Stimulated activated naive CD8-positive, alpha-beta T cell treated with anti-CD3 and anti-CD28 coated beads, Interleukin-15, Interleukin-2, amounts not matched to agents 100 ng/mL and 50 ng/mL, for 24 hours (primary cell): ENCODE data around the gene RYR2.
"Not testable (repeated sequence)": the region's sequence is repeated elsewhere in the genome, so short reads cannot be mapped to it uniquely, and the experiment has no call there.

Experiments used
- H3K27ac Mint-ChIP-seq: one replicate; pipeline ENCODE4 v1.8.0; 2021; ENCODE audit warnings: mild to moderate bottlenecking, mixed read lengths
- H3K27me3 Mint-ChIP-seq: one replicate; pipeline ENCODE4 v1.8.0; 2021; ENCODE audit warnings: mixed read lengths
- H3K36me3 Mint-ChIP-seq: one replicate; pipeline ENCODE4 v1.8.0; 2021; ENCODE audit warnings: low read depth, mixed read lengths
- H3K4me1 Mint-ChIP-seq: one replicate; pipeline ENCODE4 v1.8.0; 2021; ENCODE audit warnings: low read depth, mixed read lengths
- H3K4me3 Mint-ChIP-seq: one replicate; pipeline ENCODE4 v1.8.0; 2021; ENCODE audit warnings: mild to moderate bottlenecking, mixed read lengths
- H3K9me3 Mint-ChIP-seq: one replicate; pipeline ENCODE4 v1.8.0; 2021; ENCODE audit warnings: mixed read lengths

Gene RYR2

DNA sequence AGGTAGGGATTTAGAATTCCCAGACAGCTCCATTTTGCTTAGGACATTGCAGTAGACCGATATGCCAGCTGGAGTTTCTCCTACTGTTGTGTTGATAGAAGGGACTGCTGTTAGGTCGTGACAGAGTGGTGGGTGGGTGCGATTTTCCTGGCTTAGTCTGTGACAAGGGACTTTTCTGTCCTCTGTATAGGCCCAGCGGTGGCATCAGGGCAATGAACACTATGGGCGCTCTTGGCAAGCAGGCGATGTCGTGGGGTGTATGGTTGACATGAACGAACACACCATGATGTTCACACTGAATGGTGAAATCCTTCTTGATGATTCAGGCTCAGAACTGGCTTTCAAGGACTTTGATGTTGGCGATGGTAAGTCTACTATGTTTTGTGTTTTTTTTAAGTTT is 527.0 kb downstream of the RYR2 start:
- no peak overlapping the region for H3K4me3 Mint-ChIP-seq
- no peaks in the 10 kb centered on the region for H3K36me3 Mint-ChIP-seq
- H3K27me3 Mint-ChIP-seq, result no peaks in the 10 kb centered on the region
- no peaks in the 10 kb centered on the region for H3K4me1 Mint-ChIP-seq
- no peak overlapping the region for H3K27ac Mint-ChIP-seq
- no peaks in the 10 kb centered on the region for H3K9me3 Mint-ChIP-seq

DNA sequence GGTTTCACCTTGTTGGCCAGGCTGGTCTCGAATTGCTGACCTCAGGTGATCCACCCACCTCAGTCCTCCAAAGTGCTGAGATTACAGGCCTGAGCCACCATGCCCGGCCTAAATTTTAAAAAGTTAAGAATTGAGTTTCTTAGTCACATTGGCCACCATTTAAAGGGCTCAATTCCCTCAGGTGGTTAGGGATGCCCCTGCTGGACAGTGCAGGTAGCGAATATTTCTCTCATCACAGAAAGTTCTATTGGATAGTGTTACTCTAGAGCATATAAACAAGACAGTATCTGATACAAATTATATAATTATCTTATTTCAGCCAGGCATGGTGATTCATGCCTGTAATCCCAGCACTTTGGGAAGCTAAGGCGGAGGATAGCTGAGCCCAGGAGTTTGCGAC is 528.5 kb downstream of the RYR2 start:
- H3K9me3 Mint-ChIP-seq, result peaks cover 4% of the 10 kb centered on the region
- H3K27me3 Mint-ChIP-seq, result no peaks in the 10 kb centered on the region
- H3K4me3 Mint-ChIP-seq, result no peak overlapping the region
- H3K4me1 Mint-ChIP-seq, result no peaks in the 10 kb centered on the region
- H3K27ac Mint-ChIP-seq, result no peak overlapping the region
- H3K36me3 Mint-ChIP-seq, result no peaks in the 10 kb centered on the region

DNA sequence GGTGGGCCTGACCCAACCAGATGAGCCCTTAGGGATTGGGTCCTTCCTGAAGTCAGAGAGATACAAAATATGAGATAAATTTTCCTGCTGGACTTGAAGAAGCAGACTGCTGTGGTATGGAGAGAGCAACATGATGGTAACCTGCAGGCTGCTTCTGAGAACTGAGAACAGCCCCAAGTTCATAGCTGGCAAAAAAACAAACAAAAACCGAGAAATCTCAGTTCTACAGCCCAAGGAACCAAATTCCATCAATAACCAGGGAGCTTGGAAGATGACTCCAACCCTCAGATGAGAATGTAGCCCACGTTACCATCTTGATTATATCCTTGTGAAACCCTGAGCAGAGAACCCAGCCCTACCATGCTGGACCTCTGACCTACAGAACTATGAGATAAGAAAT is 532.6 kb downstream of the RYR2 start:
- no peak overlapping the region for H3K27ac Mint-ChIP-seq
- H3K9me3 Mint-ChIP-seq, result peaks cover 5% of the 10 kb centered on the region
- H3K27me3 Mint-ChIP-seq, result no peaks in the 10 kb centered on the region
- H3K4me1 Mint-ChIP-seq, result no peaks in the 10 kb centered on the region
- H3K4me3 Mint-ChIP-seq, result no peak overlapping the region
- no peaks in the 10 kb centered on the region for H3K36me3 Mint-ChIP-seq

DNA sequence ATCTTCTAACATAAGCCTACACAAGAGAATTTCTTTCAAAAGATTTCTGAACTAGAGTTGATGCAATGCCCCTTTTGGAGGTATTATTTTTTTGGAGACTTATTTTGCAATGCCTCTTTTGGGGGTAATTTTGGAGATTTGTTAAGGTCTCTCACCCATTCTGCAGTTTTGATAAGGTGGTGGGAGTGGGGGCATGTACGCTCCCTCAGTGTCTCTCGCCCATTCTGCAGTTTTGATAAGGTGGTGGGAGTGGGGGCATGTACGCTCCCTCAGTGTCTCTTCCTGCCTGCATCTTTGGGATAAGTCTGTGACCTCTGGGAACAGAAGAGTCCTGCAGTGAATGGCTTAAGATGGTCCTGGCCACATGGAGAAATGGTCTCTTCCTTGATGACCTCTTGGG is 536.6 kb downstream of the RYR2 start:
- no peak overlapping the region for H3K4me3 Mint-ChIP-seq
- peaks cover 8% of the 10 kb centered on the region for H3K9me3 Mint-ChIP-seq
- H3K4me1 Mint-ChIP-seq, result no peaks in the 10 kb centered on the region
- H3K27ac Mint-ChIP-seq, result no peak overlapping the region
- H3K36me3 Mint-ChIP-seq, result no peaks in the 10 kb centered on the region
- H3K27me3 Mint-ChIP-seq, result no peaks in the 10 kb centered on the region

DNA sequence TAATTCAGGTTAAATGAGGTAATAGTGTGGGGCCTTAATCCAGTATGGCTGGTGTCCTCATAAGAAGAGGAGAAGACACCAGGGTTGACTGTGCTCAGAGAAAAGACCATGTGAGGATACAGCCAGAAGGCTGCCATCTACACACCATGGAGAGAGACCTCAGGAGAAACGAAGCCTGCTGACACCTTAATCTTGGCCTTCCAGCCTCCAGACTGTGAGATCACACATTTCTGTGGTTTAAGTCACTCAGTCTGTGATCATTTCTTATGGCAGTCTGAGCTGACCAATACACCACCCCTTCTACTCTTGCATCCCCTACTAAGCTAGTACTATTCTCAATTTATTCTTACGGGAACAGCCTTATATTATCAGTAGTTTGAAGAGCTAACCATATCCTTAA is 538.7 kb downstream of the RYR2 start:
- H3K9me3 Mint-ChIP-seq, result peaks cover 3% of the 10 kb centered on the region
- no peaks in the 10 kb centered on the region for H3K27me3 Mint-ChIP-seq
- H3K4me3 Mint-ChIP-seq, result no peak overlapping the region
- H3K4me1 Mint-ChIP-seq, result no peaks in the 10 kb centered on the region
- H3K27ac Mint-ChIP-seq, result no peak overlapping the region
- H3K36me3 Mint-ChIP-seq, result no peaks in the 10 kb centered on the region

DNA sequence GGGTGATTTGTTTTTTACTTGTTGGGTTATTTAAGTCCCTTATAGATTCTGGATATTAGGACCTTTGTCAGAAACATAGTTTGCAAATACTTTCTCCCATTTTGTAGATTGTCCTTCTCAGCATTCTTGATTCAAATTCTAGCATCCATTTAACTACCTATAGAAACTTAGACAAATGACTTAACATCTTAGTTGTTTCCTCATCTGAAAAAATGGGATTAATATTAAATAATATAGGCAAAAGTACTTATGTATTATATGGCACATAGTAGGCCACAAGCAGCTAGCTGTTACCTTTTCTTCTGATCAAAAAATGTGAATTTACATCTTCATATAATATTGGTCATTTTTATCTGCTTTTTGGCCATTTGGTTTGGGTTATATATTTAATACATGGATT is 541.3 kb downstream of the RYR2 start:
- Mint-ChIP-seq H3K4me1 (no peaks in the 10 kb centered on the region), H3K36me3 (no peaks in the 10 kb centered on the region), H3K27me3 (no peaks in the 10 kb centered on the region), H3K4me3 (no peak overlapping the region), H3K27ac (no peak overlapping the region), H3K9me3 (peaks cover 3% of the 10 kb centered on the region)

DNA sequence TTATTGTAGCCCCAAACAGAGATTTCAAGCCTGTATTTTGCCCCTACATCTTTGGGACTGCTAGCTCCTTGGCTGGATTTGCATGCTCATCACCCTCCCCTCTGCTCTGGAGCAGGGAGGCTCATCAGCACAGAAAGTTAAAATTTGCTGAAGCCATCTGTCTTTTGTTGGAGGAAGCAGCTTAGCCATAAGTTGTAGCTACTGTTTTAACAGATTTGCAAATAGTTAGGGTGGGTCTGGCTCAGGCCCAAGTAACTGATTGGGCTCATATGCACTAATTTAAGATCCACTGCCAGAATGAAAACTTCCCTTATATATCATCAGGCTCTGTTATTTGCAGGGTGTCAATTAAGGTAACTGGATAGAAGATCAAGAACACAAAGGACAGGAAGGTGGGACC is 541.8 kb downstream of the RYR2 start:
- H3K9me3 Mint-ChIP-seq, result peaks cover 3% of the 10 kb centered on the region
- no peaks in the 10 kb centered on the region for H3K27me3 Mint-ChIP-seq
- H3K4me3 Mint-ChIP-seq, result no peak overlapping the region
- no peaks in the 10 kb centered on the region for H3K36me3 Mint-ChIP-seq
- no peaks in the 10 kb centered on the region for H3K4me1 Mint-ChIP-seq
- no peak overlapping the region for H3K27ac Mint-ChIP-seq

DNA sequence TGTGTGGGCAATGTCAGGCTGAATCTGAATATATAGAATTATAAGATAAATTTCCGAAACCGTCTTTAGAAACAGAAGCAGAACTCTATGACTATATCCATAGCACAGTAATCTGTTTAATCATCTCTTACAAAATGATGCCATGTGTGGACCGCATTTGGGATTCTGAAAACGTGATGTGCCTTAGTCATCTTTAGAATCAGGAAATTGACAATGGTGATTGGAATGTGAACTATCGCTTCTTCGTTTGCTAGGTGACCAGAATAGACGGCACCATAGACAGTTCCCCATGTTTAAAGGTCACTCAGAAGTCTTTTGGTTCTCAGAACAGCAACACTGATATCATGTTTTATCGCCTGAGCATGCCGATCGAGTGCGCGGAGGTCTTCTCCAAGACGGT is 548.4 kb downstream of the RYR2 start:
- no peak overlapping the region for H3K4me3 Mint-ChIP-seq
- H3K27me3 Mint-ChIP-seq, result no peaks in the 10 kb centered on the region
- no peaks in the 10 kb centered on the region for H3K36me3 Mint-ChIP-seq
- H3K9me3 Mint-ChIP-seq, result peaks cover 3% of the 10 kb centered on the region
- H3K4me1 Mint-ChIP-seq, result no peaks in the 10 kb centered on the region
- no peak overlapping the region for H3K27ac Mint-ChIP-seq

DNA sequence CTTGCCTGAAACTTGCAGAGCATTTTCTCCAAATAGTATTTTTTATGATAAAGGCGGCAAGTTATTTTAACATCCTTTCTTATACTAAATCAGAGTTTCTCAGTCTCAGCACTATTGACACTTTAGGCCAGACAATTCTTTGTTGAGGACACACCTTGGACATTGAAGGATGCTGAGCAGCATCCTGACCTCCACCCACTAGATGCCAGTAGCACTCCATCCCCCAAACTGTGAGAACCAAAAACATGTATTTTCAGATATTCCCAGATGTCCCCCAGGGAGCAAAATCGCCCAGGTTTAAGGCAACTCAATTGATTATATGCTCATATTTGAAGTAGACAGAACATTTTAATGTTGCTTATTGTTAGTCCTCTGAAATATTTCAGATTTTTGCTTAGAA is 549.4 kb downstream of the RYR2 start:
- no peak overlapping the region for H3K4me3 Mint-ChIP-seq
- peaks cover 11% of the 10 kb centered on the region for H3K9me3 Mint-ChIP-seq
- no peak overlapping the region for H3K27ac Mint-ChIP-seq
- H3K27me3 Mint-ChIP-seq, result no peaks in the 10 kb centered on the region
- no peaks in the 10 kb centered on the region for H3K4me1 Mint-ChIP-seq
- no peaks in the 10 kb centered on the region for H3K36me3 Mint-ChIP-seq

DNA sequence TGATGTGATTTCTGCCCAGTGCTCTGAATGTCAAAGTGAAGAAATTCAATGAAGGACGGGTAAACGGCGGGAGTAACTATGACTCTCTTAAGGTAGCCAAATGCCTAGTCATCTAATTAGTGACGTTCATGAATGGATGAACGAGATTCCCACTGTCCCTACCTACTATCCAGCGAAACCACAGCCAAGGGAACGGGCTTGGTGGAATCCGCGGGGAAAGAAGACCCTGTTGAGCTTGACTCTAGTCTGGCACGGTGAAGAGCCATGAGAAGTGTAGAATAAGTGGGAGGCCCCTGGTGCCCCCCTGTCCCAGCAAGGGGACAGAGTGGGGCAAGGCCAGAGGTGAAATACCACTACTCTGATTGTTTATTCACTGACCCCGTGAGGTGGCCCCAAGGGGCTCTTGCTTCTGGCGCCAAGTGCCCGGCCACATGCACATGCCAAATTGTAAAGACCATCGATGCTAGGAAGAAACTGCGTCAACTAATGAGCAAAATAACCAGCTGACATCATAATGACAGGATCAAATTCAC is 561.1 kb downstream of the RYR2 start:
- not testable (repeated sequence) for H3K4me1 Mint-ChIP-seq, H3K4me3 Mint-ChIP-seq, H3K27me3 Mint-ChIP-seq, H3K36me3 Mint-ChIP-seq, H3K27ac Mint-ChIP-seq
- H3K9me3 Mint-ChIP-seq, result peaks cover 17% of the 10 kb centered on the region

DNA sequence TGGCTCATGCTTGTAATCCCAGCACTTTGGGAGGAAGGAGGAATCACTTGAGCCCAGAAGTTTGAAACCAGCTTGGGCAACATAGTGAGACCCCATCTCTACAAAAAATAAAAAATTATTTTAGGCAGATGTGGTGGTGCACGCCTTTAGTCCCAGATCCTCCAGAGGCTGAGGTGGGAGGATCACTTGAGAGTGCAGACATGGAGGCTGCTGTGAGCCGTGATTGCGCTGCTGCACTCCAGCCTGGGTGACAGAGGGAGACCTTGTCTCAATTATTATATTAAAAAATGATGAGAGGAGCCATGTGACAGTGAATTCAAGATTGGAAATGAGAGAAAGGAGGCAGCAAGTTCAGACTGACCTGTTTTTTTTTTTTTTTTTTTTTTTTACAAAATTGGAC is 566.4 kb downstream of the RYR2 start:
- Mint-ChIP-seq H3K27ac (no peak overlapping the region), H3K4me1 (no peaks in the 10 kb centered on the region), H3K4me3 (no peak overlapping the region), H3K9me3 (peaks cover under 1% of the 10 kb centered on the region), H3K27me3 (no peaks in the 10 kb centered on the region), H3K36me3 (no peaks in the 10 kb centered on the region)

DNA sequence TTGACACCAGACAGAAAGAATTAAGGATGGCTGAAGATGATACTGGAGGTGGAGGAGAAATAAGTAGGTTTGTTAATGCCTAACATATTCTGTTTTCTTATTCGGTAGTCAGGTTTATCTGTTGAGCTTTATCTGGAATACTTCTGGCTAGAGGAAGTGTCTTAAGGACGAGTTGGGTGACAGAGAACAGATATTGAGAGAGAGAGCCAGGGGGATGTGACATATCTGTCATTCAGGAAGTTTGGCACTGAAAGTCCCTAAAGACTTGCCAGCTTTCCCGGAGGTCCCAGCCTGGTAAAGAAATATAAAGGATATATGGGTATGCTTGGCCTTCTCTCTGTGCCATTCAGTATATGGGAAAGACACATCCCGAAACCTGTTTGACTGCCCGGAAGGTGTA is 568.2 kb downstream of the RYR2 start:
- Mint-ChIP-seq H3K4me1 (no peaks in the 10 kb centered on the region), H3K27ac (no peak overlapping the region), H3K9me3 (no peaks in the 10 kb centered on the region), H3K36me3 (no peaks in the 10 kb centered on the region), H3K27me3 (no peaks in the 10 kb centered on the region), H3K4me3 (no peak overlapping the region)

DNA sequence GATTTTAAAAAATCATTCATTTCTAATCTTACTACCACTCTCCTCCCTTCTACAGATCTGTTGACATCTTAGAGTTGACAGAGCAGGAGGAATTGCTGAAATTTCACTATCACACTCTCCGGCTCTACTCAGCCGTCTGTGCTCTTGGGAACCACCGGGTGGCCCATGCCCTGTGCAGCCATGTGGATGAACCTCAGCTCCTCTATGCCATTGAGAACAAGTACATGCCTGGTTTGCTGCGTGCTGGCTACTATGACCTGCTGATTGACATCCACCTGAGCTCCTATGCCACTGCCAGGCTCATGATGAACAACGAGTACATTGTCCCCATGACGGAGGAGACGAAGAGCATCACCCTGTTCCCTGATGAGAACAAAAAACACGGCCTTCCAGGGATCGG is 572.0 kb downstream of the RYR2 start:
- no peak overlapping the region for H3K4me3 Mint-ChIP-seq
- H3K27me3 Mint-ChIP-seq, result no peaks in the 10 kb centered on the region
- peaks cover 7% of the 10 kb centered on the region for H3K9me3 Mint-ChIP-seq
- no peak overlapping the region for H3K27ac Mint-ChIP-seq
- H3K36me3 Mint-ChIP-seq, result no peaks in the 10 kb centered on the region
- H3K4me1 Mint-ChIP-seq, result no peaks in the 10 kb centered on the region

DNA sequence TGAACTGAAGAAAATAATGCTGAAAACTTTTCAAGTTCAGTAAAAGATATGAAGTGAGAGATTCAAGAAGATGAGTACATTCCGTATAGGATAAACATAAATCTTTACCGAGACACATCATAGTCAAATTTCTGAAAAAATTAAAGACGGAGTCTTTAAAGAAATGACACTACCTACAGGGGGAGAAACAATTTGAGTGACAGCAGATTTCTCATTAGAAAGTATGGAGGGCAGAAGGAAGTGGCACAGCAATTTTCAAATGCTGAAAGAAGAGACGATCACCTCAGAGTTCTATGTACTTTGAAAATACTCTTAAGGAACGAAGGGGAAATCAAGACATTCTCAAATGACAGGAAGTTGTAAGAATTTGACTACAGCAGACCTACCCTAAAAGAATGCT is 577.6 kb downstream of the RYR2 start:
- no peaks in the 10 kb centered on the region for H3K4me1 Mint-ChIP-seq
- H3K36me3 Mint-ChIP-seq, result no peaks in the 10 kb centered on the region
- peaks cover 18% of the 10 kb centered on the region for H3K9me3 Mint-ChIP-seq
- no peaks in the 10 kb centered on the region for H3K27me3 Mint-ChIP-seq
- H3K4me3 Mint-ChIP-seq, result no peak overlapping the region
- H3K27ac Mint-ChIP-seq, result no peak overlapping the region

DNA sequence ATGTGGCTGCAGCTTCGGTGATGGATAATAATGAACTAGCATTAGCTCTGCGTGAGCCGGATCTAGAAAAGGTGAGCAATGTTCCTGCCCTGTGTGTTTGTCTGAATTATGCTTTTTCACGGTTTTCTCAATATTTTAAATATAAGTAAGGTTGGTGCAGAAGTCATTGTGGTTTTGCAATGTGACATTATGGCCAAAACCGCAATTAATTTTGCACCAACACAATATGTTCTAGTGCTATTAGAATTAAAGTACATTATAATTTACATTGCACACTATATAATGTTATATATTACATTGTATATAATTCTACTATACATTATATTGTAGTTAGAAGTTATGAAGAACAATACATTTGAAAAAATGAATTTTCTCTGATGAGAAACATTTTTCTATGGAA is 592.9 kb downstream of the RYR2 start:
- H3K4me3 Mint-ChIP-seq, result no peak overlapping the region
- H3K9me3 Mint-ChIP-seq, result peaks cover 11% of the 10 kb centered on the region
- no peak overlapping the region for H3K27ac Mint-ChIP-seq
- no peaks in the 10 kb centered on the region for H3K4me1 Mint-ChIP-seq
- no peaks in the 10 kb centered on the region for H3K27me3 Mint-ChIP-seq
- H3K36me3 Mint-ChIP-seq, result no peaks in the 10 kb centered on the region

DNA sequence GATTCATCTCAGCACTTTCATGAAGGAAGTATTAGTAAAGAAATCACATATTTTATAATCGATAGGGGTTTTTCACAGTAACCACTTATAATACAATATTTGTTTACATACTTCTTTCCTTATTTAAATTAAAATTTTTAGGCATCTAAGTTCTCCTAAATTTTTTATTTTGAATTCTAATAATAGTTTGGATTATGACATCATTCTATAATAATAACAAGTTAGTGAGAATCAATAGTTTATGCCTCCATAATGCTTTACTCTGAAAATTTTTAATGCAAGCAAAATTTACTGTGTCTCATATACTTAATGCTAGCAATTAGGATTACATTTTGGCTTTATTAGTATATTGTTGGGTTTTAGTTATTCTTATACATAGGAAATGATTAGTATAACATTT is 596.6 kb downstream of the RYR2 start:
- Mint-ChIP-seq H3K36me3 (no peaks in the 10 kb centered on the region), H3K27me3 (no peaks in the 10 kb centered on the region), H3K27ac (no peak overlapping the region), H3K4me3 (no peak overlapping the region), H3K4me1 (no peaks in the 10 kb centered on the region), H3K9me3 (peaks cover 11% of the 10 kb centered on the region)
